ENCODE measurements around the gene DNPH1. TPM values are rescaled to one million over a fixed set of nuclear protein-coding genes. Genes with fewer than 3 reads are reported as not detected.
A peak's percentile ranks its signal among the peaks of the same experiment; 100 is the strongest.

Gene DNPH1
- total RNA-seq, 1 experiment from 2014 or later, result 59.0 TPM

DNA sequence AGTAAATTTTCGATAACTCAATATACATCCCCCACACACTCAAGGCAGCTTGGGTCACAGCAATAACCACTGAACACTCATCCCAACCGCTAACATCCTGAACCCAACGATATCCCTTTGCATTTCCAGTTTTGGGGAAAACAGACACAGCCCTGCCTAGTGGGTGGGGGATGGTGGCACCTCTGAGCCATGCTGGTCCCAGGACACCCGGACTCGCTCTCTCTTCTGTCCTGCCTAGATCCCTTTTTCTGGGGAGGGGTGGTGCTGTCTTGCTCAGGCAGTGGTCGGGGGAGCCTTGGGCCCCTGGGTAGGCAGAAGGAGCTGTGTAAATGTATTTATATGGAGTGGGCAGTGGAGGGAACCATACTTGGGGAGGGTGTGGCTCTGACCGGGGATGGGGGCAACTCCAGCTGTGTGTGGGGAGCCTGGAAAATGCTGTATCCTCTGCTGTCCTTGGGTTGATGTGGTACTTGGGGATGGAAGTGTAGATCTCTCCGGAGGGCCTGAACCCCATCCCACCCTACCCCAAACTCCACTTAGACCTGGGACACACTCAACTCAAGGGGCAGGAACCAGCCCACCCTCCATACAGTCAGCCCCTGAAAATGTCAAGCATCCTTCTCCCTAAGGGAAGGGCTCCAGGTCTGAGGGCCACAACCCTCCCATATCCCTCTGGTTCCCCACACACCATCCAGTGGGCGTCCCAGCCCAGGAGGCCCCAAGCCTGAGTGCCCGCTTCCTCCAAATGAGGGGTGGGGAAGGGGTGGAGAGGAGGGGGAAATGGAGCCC, 45.0 kb upstream of the DNPH1 start:
- Histone ChIP-seq H3K9me2 (replicated peaks; ENCODE audit: insufficient read depth, low read length) (no peaks in the 10 kb centered on the region), H2AFZ (ENCODE audit: low read length) (no peak overlapping the region), H3K27ac (ENCODE audit: low read length) (no peak overlapping the region), H3K4me2 (ENCODE audit: low read depth, low read length, poor library complexity, severe bottlenecking) (no peak overlapping the region), H3K79me2 (ENCODE audit: low read length) (no peaks in the 10 kb centered on the region), H3K36me3 (ENCODE audit: insufficient read depth, low read length) (no peaks in the 10 kb centered on the region), H3K27me3 (ENCODE audit: low read length) (no peaks in the 10 kb centered on the region), H3K9me3 (ENCODE audit: low read length) (no peaks in the 10 kb centered on the region), H3K4me1 (ENCODE audit: low read length) (peaks cover 37% of the 10 kb centered on the region), H3K9ac (ENCODE audit: low read length) (no peak overlapping the region), H3K4me3 (ENCODE audit: low read length) (no peak overlapping the region), H4K20me1 (ENCODE audit: insufficient read depth, low read depth, low read length) (no peaks in the 10 kb centered on the region)
- no peak for DNase-seq

DNA sequence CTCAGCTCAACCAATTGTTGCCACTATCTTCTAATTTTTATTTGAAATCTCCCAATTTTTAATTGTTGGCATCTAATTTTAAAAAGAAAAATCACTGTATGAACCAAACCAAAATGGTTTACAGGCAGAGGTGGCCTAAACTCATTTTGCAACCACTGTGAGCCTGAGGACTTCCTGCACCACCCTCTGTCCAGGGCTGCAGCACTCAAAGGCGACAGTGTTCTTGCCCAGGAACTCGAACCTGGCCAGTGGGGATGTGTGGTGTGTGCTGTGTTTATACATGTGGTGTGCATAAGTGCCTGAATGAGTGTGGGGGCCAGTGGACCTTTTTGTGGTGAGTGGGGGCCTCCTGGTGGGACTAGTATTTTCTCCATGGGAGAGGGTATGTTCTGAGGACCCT, 44.4 kb upstream of the DNPH1 start:
- Histone ChIP-seq H4K20me1 (ENCODE audit: insufficient read depth, low read depth, low read length) (no peaks in the 10 kb centered on the region), H3K27ac (ENCODE audit: low read length) (no peak overlapping the region), H3K9ac (ENCODE audit: low read length) (no peak overlapping the region), H3K36me3 (ENCODE audit: insufficient read depth, low read length) (no peaks in the 10 kb centered on the region), H3K27me3 (ENCODE audit: low read length) (no peaks in the 10 kb centered on the region), H3K9me2 (replicated peaks; ENCODE audit: insufficient read depth, low read length) (no peaks in the 10 kb centered on the region), H3K79me2 (ENCODE audit: low read length) (no peaks in the 10 kb centered on the region), H2AFZ (ENCODE audit: low read length) (no peak overlapping the region), H3K4me1 (ENCODE audit: low read length) (peaks cover 42% of the 10 kb centered on the region), H3K9me3 (ENCODE audit: low read length) (no peaks in the 10 kb centered on the region), H3K4me2 (ENCODE audit: low read depth, low read length, poor library complexity, severe bottlenecking) (no peak overlapping the region), H3K4me3 (ENCODE audit: low read length) (no peak overlapping the region)
- no peak for DNase-seq

DNA sequence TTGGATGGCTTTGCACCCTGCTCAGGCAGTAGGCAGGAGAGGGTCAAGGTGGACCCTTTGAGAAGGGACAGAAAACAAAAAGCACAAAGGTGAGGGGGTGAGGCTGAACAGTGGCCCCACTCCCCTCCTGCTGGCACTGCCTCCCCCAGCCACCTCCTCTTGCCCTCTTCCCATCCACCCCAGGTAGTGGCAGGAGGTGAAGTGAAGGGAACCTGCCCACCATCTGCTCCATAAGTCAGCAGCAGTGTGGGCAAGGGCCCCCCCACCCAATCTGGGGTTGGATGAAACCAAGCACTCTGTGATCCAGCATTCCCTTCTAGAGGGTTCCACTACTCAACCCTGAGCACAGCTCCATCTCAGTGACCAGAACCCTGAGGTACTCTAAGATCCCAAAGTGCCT, 42.7 kb upstream of the DNPH1 start:
- Histone ChIP-seq H3K27ac (ENCODE audit: low read length) (no peak overlapping the region), H3K9me2 (replicated peaks; ENCODE audit: insufficient read depth, low read length) (no peaks in the 10 kb centered on the region), H3K36me3 (ENCODE audit: insufficient read depth, low read length) (no peaks in the 10 kb centered on the region), H3K9me3 (ENCODE audit: low read length) (no peaks in the 10 kb centered on the region), H3K4me3 (ENCODE audit: low read length) (no peak overlapping the region), H3K27me3 (ENCODE audit: low read length) (no peaks in the 10 kb centered on the region), H3K9ac (ENCODE audit: low read length) (no peak overlapping the region), H3K4me2 (ENCODE audit: low read depth, low read length, poor library complexity, severe bottlenecking) (no peak overlapping the region), H3K79me2 (ENCODE audit: low read length) (no peaks in the 10 kb centered on the region), H4K20me1 (ENCODE audit: insufficient read depth, low read depth, low read length) (no peaks in the 10 kb centered on the region), H3K4me1 (ENCODE audit: low read length) (peaks cover 42% of the 10 kb centered on the region), H2AFZ (ENCODE audit: low read length) (no peak overlapping the region)
- DNase-seq, result no peak

DNA sequence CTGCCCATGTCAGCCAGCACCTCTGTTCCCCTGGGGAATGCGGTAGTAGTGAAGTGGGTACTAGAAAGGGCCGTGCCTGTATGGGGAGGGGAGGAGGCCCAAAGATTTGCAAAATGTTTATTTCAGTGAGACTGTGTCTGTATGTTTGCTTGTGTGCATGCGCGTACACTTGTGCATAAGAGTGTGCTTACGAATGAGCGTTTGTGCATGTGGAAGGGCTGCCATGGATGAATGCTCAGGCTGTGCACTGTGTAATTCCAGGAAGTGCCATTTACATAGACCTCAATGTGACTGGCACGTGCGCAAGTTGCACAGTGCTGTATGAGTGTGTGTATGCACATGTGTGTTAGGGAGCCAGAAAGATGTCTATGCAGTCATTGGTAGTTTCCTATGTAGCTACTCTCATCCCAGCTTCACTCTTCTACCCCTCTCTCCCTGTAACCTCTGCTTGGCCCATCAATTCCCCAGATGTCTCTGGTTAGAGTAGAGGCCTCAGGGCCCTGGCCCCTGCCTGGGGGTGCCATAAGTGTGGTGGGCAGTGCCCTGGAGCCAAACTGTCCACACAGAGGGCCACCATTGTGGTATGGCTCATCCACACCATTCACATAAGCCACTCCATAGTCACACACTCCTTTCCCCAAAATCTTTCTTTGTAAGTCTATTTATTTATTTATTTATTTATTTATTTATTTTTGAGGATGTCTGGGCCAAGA, 42.0 kb upstream of the DNPH1 start:
- H3K9ac ChIP-seq (ENCODE audit: low read length), result no peak overlapping the region
- DNase-seq, result peak; percentile 89
- peaks cover 41% of the 10 kb centered on the region for H3K4me1 ChIP-seq (ENCODE audit: low read length)
- no peaks in the 10 kb centered on the region for H4K20me1 ChIP-seq (ENCODE audit: insufficient read depth, low read depth, low read length)
- no peaks in the 10 kb centered on the region for H3K79me2 ChIP-seq (ENCODE audit: low read length)
- no peaks in the 10 kb centered on the region for H3K9me2 ChIP-seq (replicated peaks; ENCODE audit: insufficient read depth, low read length)
- no peaks in the 10 kb centered on the region for H3K27me3 ChIP-seq (ENCODE audit: low read length)
- peak overlapping the region; percentile 68 for H3K4me2 ChIP-seq (ENCODE audit: low read depth, low read length, poor library complexity, severe bottlenecking)
- H3K4me3 ChIP-seq (ENCODE audit: low read length), result peak overlapping the region; percentile 5; the same call in 1 of the 2 replicates
- no peak overlapping the region for H3K27ac ChIP-seq (ENCODE audit: low read length)
- peak overlapping the region; percentile 0; the same call in 1 of the 2 replicates for H2AFZ ChIP-seq (ENCODE audit: low read length)
- H3K36me3 ChIP-seq (ENCODE audit: insufficient read depth, low read length), result no peaks in the 10 kb centered on the region
- no peaks in the 10 kb centered on the region for H3K9me3 ChIP-seq (ENCODE audit: low read length)

DNA sequence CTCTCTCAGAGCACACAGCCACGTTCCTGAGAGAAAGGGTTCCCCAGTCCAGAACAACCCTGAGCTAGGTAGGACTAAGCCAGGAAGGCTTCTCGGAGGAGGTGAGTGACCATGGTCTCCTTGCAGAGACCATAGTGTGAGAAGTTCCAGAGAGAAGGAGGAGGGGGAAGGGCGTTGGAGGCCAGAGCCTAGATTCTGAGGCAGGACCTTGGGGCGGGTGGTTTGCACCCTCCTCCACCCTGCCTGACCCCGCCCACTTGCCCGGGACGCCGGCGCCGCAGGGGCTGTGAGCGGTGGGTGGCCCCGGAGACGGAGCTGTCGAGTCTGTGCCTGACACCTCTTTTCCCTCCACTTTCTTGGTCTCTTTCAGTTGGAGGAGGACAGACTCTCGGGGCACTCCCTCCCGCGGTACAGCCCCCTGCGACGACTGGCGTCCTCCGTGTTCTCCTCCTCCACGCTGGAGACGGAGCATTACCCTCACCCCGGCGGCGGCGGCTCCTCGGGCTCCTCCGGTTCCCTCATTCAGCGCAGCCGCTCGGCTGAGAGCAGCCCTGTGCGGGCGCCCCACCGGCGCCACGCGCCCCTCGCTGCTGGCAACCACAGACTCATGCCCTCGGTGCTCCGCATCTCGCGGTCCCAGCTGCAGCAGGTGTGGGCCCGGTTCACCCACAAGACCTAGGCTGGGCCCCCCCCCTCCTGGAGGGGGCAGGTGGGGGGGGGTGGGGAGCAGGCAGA, 40.2 kb upstream of the DNPH1 start:
- no peak overlapping the region for H3K27ac ChIP-seq (ENCODE audit: low read length)

DNA sequence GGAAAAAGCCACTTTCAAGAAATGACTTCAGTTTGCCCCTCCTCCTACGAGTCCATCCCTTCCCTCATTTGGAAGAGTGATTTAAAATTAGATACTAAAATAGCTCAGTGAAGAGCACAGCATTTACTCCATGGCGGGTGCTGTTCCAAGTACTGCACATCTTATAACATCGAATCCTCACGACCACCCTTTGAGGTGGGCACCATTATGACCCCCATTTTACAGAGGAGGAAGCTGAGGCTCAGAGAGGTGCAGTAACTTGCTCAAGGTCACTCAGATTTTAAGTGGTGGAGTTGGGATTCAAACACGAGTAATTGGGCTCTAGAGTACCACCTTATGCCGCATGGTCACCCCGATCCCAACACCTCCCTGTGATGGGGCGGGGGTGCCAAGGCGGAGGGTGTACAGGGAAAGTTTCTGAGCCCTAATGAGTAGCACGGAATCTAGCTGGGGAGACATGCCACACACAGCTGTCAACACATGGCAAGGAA, 39.5 kb upstream of the DNPH1 start:
- peak overlapping the region; percentile 46; the same call in 1 of the 2 replicates for H3K4me3 ChIP-seq (ENCODE audit: low read length)
- H4K20me1 ChIP-seq (ENCODE audit: insufficient read depth, low read depth, low read length), result no peaks in the 10 kb centered on the region
- H3K4me2 ChIP-seq (ENCODE audit: low read depth, low read length, poor library complexity, severe bottlenecking), result peak overlapping the region; percentile 68
- no peaks in the 10 kb centered on the region for H3K36me3 ChIP-seq (ENCODE audit: insufficient read depth, low read length)
- H3K4me1 ChIP-seq (ENCODE audit: low read length), result peaks cover 30% of the 10 kb centered on the region
- H2AFZ ChIP-seq (ENCODE audit: low read length), result no peak overlapping the region
- no peaks in the 10 kb centered on the region for H3K9me3 ChIP-seq (ENCODE audit: low read length)
- no peak overlapping the region for H3K9ac ChIP-seq (ENCODE audit: low read length)
- DNase-seq, result no peak
- H3K9me2 ChIP-seq (replicated peaks; ENCODE audit: insufficient read depth, low read length), result no peaks in the 10 kb centered on the region
- no peaks in the 10 kb centered on the region for H3K27me3 ChIP-seq (ENCODE audit: low read length)
- no peaks in the 10 kb centered on the region for H3K79me2 ChIP-seq (ENCODE audit: low read length)
- H3K27ac ChIP-seq (ENCODE audit: low read length), result no peak overlapping the region

More for the DNA sequence above, 40.2 kb upstream of the DNPH1 start:
- Histone ChIP-seq H3K9me3 (ENCODE audit: low read length) (no peaks in the 10 kb centered on the region), H3K4me2 (ENCODE audit: low read depth, low read length, poor library complexity, severe bottlenecking) (peak overlapping the region; percentile 68), H3K4me1 (ENCODE audit: low read length) (peaks cover 30% of the 10 kb centered on the region), H3K9me2 (replicated peaks; ENCODE audit: insufficient read depth, low read length) (no peaks in the 10 kb centered on the region), H3K36me3 (ENCODE audit: insufficient read depth, low read length) (no peaks in the 10 kb centered on the region), H3K4me3 (ENCODE audit: low read length) (peak overlapping the region; percentile 46), H4K20me1 (ENCODE audit: insufficient read depth, low read depth, low read length) (no peaks in the 10 kb centered on the region), H3K9ac (ENCODE audit: low read length) (peak overlapping the region; percentile 47), H2AFZ (ENCODE audit: low read length) (peak overlapping the region; percentile 11; the same call in 1 of the 2 replicates), H3K79me2 (ENCODE audit: low read length) (no peaks in the 10 kb centered on the region), H3K27me3 (ENCODE audit: low read length) (no peaks in the 10 kb centered on the region)
- peak; percentile 63 for DNase-seq

DNA sequence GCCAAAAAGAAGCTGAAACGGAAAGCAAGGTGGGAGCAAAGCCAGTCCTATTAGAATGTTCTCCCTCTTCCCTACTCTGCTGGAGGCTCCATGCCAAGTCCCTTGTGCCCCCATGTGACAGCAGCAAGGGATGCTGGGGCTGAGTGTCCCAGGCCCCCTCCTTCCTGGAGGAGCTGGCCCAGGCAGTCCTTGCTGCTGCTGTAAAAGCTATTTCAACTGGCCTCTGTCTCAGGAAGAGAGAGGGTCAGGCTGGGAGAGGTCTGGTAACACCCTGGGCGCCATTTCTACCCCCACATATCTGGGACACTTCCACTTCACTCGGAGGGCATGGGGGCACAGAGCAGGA, 39.0 kb upstream of the DNPH1 start:
- Histone ChIP-seq H3K9me2 (replicated peaks; ENCODE audit: insufficient read depth, low read length) (no peaks in the 10 kb centered on the region), H4K20me1 (ENCODE audit: insufficient read depth, low read depth, low read length) (no peaks in the 10 kb centered on the region), H3K9ac (ENCODE audit: low read length) (no peak overlapping the region), H3K27ac (ENCODE audit: low read length) (no peak overlapping the region), H3K27me3 (ENCODE audit: low read length) (no peaks in the 10 kb centered on the region), H3K9me3 (ENCODE audit: low read length) (no peaks in the 10 kb centered on the region), H2AFZ (ENCODE audit: low read length) (no peak overlapping the region), H3K4me1 (ENCODE audit: low read length) (peaks cover 33% of the 10 kb centered on the region), H3K36me3 (ENCODE audit: insufficient read depth, low read length) (no peaks in the 10 kb centered on the region), H3K4me2 (ENCODE audit: low read depth, low read length, poor library complexity, severe bottlenecking) (no peak overlapping the region), H3K4me3 (ENCODE audit: low read length) (no peak overlapping the region), H3K79me2 (ENCODE audit: low read length) (no peaks in the 10 kb centered on the region)
- DNase-seq, result no peak

Data from Karpas-422 (cell line).